K562 (cell line): ENCODE measurements around the gene SPINT2. TPM values are rescaled to one million over a fixed set of nuclear protein-coding genes. Genes with fewer than 3 reads are reported as not detected.

Experiments
- CHD4 ChIP-seq: fragments of 200-600 bp; sonication (generic); IDR thresholded peaks from 3 replicates; pipeline ENCODE4 v1.6.1; 2012; ENCODE audit warnings: low read depth, mild to moderate bottlenecking, mixed read lengths, low read length, inconsistent platforms; ENCODE audit not compliant: insufficient read depth, insufficient replicate concordance, poor library complexity, severe bottlenecking
- HDAC6 ChIP-seq: IDR thresholded peaks from 2 replicates; pipeline ENCODE4 v1.6.1; 2012; ENCODE audit warnings: low read depth, mild to moderate bottlenecking, control low read depth, inconsistent platforms, low read length, moderate library complexity
- HDGF ChIP-seq: fragments of 450-650 bp; IDR thresholded peaks from 2 replicates; pipeline ENCODE4 v1.6.1; 2016
- KLF10 ChIP-seq: fragments of 250-450 bp; sonication (Bioruptor Pico); IDR thresholded peaks from 2 replicates; pipeline ENCODE4 v1.6.1; 2021; ENCODE audit warnings: matching md5 sums
- PCBP1 ChIP-seq: fragments of 200-400 bp; formaldehyde crosslinking; IDR thresholded peaks from 2 replicates; pipeline ENCODE4 v1.6.1; 2018; ENCODE audit warnings: mild to moderate bottlenecking, low read depth, low read length; ENCODE audit not compliant: poor library complexity, severe bottlenecking
- RBBP5 ChIP-seq: fragments of 200-600 bp; sonication (generic); IDR thresholded peaks from 2 replicates; pipeline ENCODE4 v1.6.1; 2012; ENCODE audit warnings: borderline replicate concordance, mild to moderate bottlenecking, low read length, control low read depth, inconsistent platforms; ENCODE audit not compliant: insufficient read depth, poor library complexity, severe bottlenecking
- SREBF2 ChIP-seq: sonication (generic); formaldehyde crosslinking; IDR thresholded peaks from 2 replicates; pipeline ENCODE4 v1.4.0; 2020; ENCODE audit warnings: mild to moderate bottlenecking, missing genetic modification reagents
- polyA plus RNA-seq, 8 experiments: library from polyadenylated mRNA; depleted of rRNA in 4 of 8; stranded (reverse) in 5 of 8; unstranded in 3 of 8; fragments of >200 nt; fragmentation: Nextera tagmentation in 2 of 8; fragmentation: Illumina TruSeq in 1 of 8; extraction: Ambion mirVana in 2 of 8; extraction: Trizol in 1 of 8; gene quantifications; 2 replicates each; pipeline versions ENCODE4 v1.2.1 to v1.2.3, GENCODE V29; 2011 to 2014; ENCODE audit warnings: inconsistent platforms in 1 of 8, missing spikeins in 1 of 8
- total RNA-seq, 7 experiments: library from RNA; depleted of rRNA in 6 of 7; stranded (reverse); fragments of >200 nt in 6 of 7; fragmentation: Illumina TruSeq in 2 of 7; extraction: Trizol in 2 of 7; gene quantifications; 2 replicates each; pipeline versions ENCODE4 v1.2.1 to v1.2.3, GENCODE V29; 2011 to 2021; ENCODE audit warnings: low replicate concordance in 1 of 7
- TF ChIP-seq, protein P1 (sequence below): fragments of 200-800 bp; sonication (Bioruptor generic); IDR thresholded peaks from 2 replicates; pipeline ENCODE4 v1.6.1; 2017; ENCODE audit warnings: missing genetic modification characterization, missing compliant biosample characterization
- TF ChIP-seq, protein P2 (sequence below), 2 experiments: fragments of 250-450 bp in 1 of 2; fragments of 450-650 bp in 1 of 2; sonication (Bioruptor Pico) in 1 of 2; IDR thresholded peaks; 2 replicates each; pipeline versions ENCODE4 v1.6.1 to v1.8.0; 2016 to 2021; ENCODE audit warnings: mild to moderate bottlenecking in 2 of 2, moderate library complexity in 2 of 2, missing compliant biosample characterization in 1 of 2, missing genetic modification characterization in 1 of 2
- TF ChIP-seq, protein P3 (sequence below): sonication (generic); formaldehyde crosslinking; IDR thresholded peaks from 2 replicates; pipeline ENCODE4 v1.8.1; 2023; ENCODE audit warnings: missing genetic modification reagents, mild to moderate bottlenecking, borderline replicate concordance
- TF ChIP-seq, protein P4 (sequence below): fragments of 450-650 bp; formaldehyde crosslinking; IDR thresholded peaks from 2 replicates; pipeline ENCODE4 v1.4.0; 2022; ENCODE audit warnings: missing genetic modification characterization

Gene SPINT2
- total and polyA plus RNA-seq, 9 of the 15 experiments (the other 6 are each of a cell fraction or from before 2014, with no cell fraction given): 0.65 to 4.5 (median 3.4) TPM

DNA sequence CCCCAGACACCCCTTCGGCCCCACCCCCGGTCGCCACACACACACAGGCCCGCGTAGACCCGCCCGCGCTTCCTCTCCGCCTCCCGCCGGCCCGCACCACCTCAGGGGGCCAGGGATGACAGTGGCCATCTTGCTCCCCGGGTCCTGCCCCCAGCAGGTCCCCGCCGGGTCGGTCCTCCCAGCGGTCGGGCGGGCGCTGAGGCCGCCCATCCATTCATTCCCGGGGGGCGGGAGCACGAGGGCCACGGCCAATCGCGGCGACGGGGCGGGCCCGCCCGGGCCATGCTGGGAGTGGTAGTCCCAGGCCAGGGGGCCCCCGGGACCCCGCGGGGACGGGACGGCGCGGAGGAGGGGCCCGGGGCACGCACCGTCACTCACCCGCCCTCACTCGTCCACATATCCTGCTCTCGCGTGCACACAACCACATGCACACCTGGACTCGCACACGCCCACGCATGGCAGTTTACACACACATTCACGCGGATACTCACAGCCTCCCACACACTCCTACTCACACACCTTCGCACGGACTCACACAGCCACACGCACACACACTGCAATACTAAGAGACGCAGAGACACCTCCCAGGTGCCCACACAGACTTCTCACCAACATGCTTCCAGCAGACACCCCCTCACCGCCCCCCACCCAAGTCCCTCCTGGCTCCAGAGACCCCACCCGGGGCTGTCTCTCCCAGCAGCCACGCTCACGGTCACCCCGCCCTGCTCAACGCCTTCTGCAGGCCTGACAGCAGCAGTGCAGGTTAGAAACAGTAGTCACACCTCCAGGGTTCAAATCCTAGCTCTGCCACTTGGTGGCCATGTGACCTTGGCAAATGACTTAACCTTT, 40.1 kb upstream of the SPINT2 start, which contains the start of gene DPF1 (continued):
- TF ChIP-seq, protein P1, sequence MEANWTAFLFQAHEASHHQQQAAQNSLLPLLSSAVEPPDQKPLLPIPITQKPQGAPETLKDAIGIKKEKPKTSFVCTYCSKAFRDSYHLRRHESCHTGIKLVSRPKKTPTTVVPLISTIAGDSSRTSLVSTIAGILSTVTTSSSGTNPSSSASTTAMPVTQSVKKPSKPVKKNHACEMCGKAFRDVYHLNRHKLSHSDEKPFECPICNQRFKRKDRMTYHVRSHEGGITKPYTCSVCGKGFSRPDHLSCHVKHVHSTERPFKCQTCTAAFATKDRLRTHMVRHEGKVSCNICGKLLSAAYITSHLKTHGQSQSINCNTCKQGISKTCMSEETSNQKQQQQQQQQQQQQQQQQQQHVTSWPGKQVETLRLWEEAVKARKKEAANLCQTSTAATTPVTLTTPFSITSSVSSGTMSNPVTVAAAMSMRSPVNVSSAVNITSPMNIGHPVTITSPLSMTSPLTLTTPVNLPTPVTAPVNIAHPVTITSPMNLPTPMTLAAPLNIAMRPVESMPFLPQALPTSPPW (CRISPR knock-in tag): peak; percentile 80
- TF ChIP-seq KLF10 (CRISPR knock-in tag) (no peak), HDGF (0 out of 2 replicates have a peak, but pooled peaks have one; percentile 41), CHD4 (peak; percentile 31), HDAC6 (no peak), SREBF2 (no peak), RBBP5 (peak; percentile 52), PCBP1 (peak; percentile 29)
- TF ChIP-seq, protein P2, sequence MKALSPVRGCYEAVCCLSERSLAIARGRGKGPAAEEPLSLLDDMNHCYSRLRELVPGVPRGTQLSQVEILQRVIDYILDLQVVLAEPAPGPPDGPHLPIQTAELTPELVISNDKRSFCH (CRISPR knock-in tag; IDR thresholded peaks at IDR 0.05): no peak
- TF ChIP-seq, protein P2 (tag; IDR thresholded peaks at IDR 0.05): peak; percentile 61
- TF ChIP-seq, protein P3, sequence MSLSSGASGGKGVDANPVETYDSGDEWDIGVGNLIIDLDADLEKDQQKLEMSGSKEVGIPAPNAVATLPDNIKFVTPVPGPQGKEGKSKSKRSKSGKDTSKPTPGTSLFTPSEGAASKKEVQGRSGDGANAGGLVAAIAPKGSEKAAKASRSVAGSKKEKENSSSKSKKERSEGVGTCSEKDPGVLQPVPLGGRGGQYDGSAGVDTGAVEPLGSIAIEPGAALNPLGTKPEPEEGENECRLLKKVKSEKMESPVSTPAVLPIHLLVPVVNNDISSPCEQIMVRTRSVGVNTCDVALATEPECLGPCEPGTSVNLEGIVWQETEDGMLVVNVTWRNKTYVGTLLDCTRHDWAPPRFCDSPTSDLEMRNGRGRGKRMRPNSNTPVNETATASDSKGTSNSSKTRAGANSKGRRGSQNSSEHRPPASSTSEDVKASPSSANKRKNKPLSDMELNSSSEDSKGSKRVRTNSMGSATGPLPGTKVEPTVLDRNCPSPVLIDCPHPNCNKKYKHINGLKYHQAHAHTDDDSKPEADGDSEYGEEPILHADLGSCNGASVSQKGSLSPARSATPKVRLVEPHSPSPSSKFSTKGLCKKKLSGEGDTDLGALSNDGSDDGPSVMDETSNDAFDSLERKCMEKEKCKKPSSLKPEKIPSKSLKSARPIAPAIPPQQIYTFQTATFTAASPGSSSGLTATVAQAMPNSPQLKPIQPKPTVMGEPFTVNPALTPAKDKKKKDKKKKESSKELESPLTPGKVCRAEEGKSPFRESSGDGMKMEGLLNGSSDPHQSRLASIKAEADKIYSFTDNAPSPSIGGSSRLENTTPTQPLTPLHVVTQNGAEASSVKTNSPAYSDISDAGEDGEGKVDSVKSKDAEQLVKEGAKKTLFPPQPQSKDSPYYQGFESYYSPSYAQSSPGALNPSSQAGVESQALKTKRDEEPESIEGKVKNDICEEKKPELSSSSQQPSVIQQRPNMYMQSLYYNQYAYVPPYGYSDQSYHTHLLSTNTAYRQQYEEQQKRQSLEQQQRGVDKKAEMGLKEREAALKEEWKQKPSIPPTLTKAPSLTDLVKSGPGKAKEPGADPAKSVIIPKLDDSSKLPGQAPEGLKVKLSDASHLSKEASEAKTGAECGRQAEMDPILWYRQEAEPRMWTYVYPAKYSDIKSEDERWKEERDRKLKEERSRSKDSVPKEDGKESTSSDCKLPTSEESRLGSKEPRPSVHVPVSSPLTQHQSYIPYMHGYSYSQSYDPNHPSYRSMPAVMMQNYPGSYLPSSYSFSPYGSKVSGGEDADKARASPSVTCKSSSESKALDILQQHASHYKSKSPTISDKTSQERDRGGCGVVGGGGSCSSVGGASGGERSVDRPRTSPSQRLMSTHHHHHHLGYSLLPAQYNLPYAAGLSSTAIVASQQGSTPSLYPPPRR (CRISPR knock-in tag): 0 out of 2 replicates have a peak, but pooled peaks have one; percentile 67
- TF ChIP-seq, protein P4, sequence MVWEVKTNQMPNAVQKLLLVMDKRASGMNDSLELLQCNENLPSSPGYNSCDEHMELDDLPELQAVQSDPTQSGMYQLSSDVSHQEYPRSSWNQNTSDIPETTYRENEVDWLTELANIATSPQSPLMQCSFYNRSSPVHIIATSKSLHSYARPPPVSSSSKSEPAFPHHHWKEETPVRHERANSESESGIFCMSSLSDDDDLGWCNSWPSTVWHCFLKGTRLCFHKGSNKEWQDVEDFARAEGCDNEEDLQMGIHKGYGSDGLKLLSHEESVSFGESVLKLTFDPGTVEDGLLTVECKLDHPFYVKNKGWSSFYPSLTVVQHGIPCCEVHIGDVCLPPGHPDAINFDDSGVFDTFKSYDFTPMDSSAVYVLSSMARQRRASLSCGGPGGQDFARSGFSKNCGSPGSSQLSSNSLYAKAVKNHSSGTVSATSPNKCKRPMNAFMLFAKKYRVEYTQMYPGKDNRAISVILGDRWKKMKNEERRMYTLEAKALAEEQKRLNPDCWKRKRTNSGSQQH (CRISPR knock-in tag): peak; percentile 90
